GM23338 (cell line): Measurements from ENCODE around the gene PMP22.

Experiments
- CREB1 ChIP-seq: fragments of 250-450 bp; sonication (Bioruptor Pico); IDR thresholded peaks from 2 replicates; pipeline ENCODE4 v1.5.0; 2020; ENCODE audit warnings: low read depth, mild to moderate bottlenecking, moderate library complexity
- CTCF ChIP-seq, 2 experiments: fragments of 200-600 bp in 1 of 2; sonication (generic) in 1 of 2; conservative IDR thresholded peaks; 2 replicates each; pipeline versions ENCODE4 v1.5.1 to v1.6.1; 2016 to 2017; ENCODE audit warnings: antibody characterized with exemption in 2 of 2, low read depth in 2 of 2, mild to moderate bottlenecking in 2 of 2, moderate library complexity in 1 of 2
- ETS1 ChIP-seq: IDR thresholded peaks from 2 replicates; pipeline ENCODE4 v1.6.1; 2016; ENCODE audit warnings: antibody characterized with exemption
- EZH2 ChIP-seq: fragments of 200-600 bp; sonication (generic); IDR thresholded peaks from one replicate; pipeline ENCODE4 v1.8.0; 2017; ENCODE audit warnings: antibody characterized with exemption, mild to moderate bottlenecking, low read depth; ENCODE audit not compliant: unreplicated experiment
- EZH2phosphoT487 ChIP-seq: fragments of 200-600 bp; sonication (generic); IDR thresholded peaks from one replicate; pipeline ENCODE4 v1.8.1; 2018; ENCODE audit warnings: antibody characterized with exemption; ENCODE audit not compliant: unreplicated experiment
- JUNB ChIP-seq: IDR thresholded peaks from one replicate; pipeline ENCODE4 v1.6.1; 2016; ENCODE audit warnings: antibody characterized with exemption; ENCODE audit not compliant: unreplicated experiment
- NANOG ChIP-seq: IDR thresholded peaks from 2 replicates; pipeline ENCODE4 v1.6.1; 2016; ENCODE audit warnings: antibody characterized with exemption, borderline replicate concordance
- POLR2AphosphoS5 ChIP-seq: IDR thresholded peaks from 2 replicates; pipeline ENCODE4 v1.6.1; 2016; ENCODE audit warnings: antibody characterized with exemption, low read depth
- REST ChIP-seq: IDR thresholded peaks from one replicate; pipeline ENCODE4 v1.6.1; 2018; ENCODE audit warnings: antibody characterized with exemption; ENCODE audit not compliant: unreplicated experiment
- STAT1 ChIP-seq: IDR thresholded peaks from one replicate; pipeline ENCODE4 v1.6.1; 2016; ENCODE audit warnings: antibody characterized with exemption; ENCODE audit not compliant: unreplicated experiment
- ZNF114 ChIP-seq: fragments of 250-450 bp; sonication (Bioruptor Pico); IDR thresholded peaks from 2 replicates; pipeline ENCODE4 v1.5.0; 2020; ENCODE audit warnings: mild to moderate bottlenecking, moderate library complexity
- ZNF331 ChIP-seq: fragments of 250-450 bp; sonication (Bioruptor Pico); IDR thresholded peaks from 2 replicates; pipeline ENCODE4 v1.5.0; 2020; ENCODE audit warnings: low read depth, mild to moderate bottlenecking, moderate library complexity
- ZNF462 ChIP-seq: fragments of 250-450 bp; sonication (Bioruptor Pico); IDR thresholded peaks from 2 replicates; pipeline ENCODE4 v1.5.0; 2020; ENCODE audit warnings: mild to moderate bottlenecking, moderate library complexity

- TF ChIP-seq CTCF (conservative IDR thresholded peaks at IDR 0.05; ENCODE audit: low read depth in 2 of 2) (peak; percentile 86 to 90), JUNB (no peak), REST (no peak), EZH2phosphoT487 (no peak), EZH2 (no peak), POLR2AphosphoS5 (no peak), CREB1 (no peak), ZNF114 (CRISPR knock-in tag) (no peak), ETS1 (no peak), ZNF331 (CRISPR knock-in tag) (no peak), NANOG (no peak), ZNF462 (no peak), STAT1 (no peak)
Observed at GRCh38 chr17:15257258-15257788, 7.8 kb downstream of the PMP22 start.
